ENCODE measurements around the gene EDIL3. TPM values are rescaled to one million over a fixed set of nuclear protein-coding genes. Genes with fewer than 3 reads are reported as not detected.

EDIL3 gene
- total and polyA plus RNA-seq, 10 of the 15 experiments (the other 5 are each of a cell fraction or from before 2014, with no cell fraction given): 0.01 to 0.62 (median 0.20) TPM

DNA sequence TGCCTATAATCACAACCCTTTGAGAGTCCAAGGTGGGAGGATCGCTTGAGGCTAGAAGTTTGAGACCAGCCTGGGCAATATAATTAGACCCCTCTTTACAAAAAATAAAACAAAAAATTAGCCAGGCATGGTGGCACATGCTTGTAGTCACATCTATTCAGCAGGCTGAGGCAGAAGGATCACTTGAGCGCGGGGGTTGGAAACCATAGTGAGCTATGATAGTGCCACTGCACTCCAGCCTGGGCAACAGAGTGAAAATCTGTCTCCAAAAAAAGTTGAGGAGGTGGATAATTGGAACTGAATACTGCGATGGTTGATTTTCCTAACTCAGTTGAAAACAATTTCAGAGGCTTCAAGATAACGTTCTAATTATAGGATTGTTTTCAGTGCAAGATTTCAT, 52.6 kb downstream of the EDIL3 start (continued):
- TF ChIP-seq, protein P1, sequence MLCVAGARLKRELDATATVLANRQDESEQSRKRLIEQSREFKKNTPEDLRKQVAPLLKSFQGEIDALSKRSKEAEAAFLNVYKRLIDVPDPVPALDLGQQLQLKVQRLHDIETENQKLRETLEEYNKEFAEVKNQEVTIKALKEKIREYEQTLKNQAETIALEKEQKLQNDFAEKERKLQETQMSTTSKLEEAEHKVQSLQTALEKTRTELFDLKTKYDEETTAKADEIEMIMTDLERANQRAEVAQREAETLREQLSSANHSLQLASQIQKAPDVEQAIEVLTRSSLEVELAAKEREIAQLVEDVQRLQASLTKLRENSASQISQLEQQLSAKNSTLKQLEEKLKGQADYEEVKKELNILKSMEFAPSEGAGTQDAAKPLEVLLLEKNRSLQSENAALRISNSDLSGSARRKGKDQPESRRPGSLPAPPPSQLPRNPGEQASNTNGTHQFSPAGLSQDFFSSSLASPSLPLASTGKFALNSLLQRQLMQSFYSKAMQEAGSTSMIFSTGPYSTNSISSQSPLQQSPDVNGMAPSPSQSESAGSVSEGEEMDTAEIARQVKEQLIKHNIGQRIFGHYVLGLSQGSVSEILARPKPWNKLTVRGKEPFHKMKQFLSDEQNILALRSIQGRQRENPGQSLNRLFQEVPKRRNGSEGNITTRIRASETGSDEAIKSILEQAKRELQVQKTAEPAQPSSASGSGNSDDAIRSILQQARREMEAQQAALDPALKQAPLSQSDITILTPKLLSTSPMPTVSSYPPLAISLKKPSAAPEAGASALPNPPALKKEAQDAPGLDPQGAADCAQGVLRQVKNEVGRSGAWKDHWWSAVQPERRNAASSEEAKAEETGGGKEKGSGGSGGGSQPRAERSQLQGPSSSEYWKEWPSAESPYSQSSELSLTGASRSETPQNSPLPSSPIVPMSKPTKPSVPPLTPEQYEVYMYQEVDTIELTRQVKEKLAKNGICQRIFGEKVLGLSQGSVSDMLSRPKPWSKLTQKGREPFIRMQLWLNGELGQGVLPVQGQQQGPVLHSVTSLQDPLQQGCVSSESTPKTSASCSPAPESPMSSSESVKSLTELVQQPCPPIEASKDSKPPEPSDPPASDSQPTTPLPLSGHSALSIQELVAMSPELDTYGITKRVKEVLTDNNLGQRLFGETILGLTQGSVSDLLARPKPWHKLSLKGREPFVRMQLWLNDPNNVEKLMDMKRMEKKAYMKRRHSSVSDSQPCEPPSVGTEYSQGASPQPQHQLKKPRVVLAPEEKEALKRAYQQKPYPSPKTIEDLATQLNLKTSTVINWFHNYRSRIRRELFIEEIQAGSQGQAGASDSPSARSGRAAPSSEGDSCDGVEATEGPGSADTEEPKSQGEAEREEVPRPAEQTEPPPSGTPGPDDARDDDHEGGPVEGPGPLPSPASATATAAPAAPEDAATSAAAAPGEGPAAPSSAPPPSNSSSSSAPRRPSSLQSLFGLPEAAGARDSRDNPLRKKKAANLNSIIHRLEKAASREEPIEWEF (IDR thresholded peaks at IDR 0.05; ENCODE audit: insufficient replicate concordance, low read depth, low read length): no peak
- TF ChIP-seq, protein P2, sequence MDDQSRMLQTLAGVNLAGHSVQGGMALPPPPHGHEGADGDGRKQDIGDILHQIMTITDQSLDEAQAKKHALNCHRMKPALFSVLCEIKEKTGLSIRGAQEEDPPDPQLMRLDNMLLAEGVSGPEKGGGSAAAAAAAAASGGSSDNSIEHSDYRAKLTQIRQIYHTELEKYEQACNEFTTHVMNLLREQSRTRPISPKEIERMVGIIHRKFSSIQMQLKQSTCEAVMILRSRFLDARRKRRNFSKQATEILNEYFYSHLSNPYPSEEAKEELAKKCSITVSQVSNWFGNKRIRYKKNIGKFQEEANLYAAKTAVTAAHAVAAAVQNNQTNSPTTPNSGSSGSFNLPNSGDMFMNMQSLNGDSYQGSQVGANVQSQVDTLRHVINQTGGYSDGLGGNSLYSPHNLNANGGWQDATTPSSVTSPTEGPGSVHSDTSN (IDR thresholded peaks at IDR 0.05; ENCODE audit: insufficient replicate concordance, low read depth, low read length): no peak
- TF ChIP-seq, protein P3, sequence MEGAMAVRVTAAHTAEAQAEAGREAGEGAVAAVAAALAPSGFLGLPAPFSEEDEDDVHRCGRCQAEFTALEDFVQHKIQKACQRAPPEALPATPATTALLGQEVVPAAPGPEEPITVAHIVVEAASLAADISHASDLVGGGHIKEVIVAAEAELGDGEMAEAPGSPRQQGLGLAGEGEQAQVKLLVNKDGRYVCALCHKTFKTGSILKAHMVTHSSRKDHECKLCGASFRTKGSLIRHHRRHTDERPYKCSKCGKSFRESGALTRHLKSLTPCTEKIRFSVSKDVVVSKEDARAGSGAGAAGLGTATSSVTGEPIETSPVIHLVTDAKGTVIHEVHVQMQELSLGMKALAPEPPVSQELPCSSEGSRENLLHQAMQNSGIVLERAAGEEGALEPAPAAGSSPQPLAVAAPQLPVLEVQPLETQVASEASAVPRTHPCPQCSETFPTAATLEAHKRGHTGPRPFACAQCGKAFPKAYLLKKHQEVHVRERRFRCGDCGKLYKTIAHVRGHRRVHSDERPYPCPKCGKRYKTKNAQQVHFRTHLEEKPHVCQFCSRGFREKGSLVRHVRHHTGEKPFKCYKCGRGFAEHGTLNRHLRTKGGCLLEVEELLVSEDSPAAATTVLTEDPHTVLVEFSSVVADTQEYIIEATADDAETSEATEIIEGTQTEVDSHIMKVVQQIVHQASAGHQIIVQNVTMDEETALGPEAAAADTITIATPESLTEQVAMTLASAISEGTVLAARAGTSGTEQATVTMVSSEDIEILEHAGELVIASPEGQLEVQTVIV (IDR thresholded peaks at IDR 0.05; ENCODE audit: borderline replicate concordance, partially characterized antibody): no peak
- TF ChIP-seq RAD51 (IDR thresholded peaks at IDR 0.05) (no peak), HDGF (IDR thresholded peaks at IDR 0.05) (no peak), ZNF207 (IDR thresholded peaks at IDR 0.05; ENCODE audit: borderline replicate concordance) (no peak), ZNF622 (IDR thresholded peaks at IDR 0.05) (no peak)
- TF ChIP-seq, protein P4, sequence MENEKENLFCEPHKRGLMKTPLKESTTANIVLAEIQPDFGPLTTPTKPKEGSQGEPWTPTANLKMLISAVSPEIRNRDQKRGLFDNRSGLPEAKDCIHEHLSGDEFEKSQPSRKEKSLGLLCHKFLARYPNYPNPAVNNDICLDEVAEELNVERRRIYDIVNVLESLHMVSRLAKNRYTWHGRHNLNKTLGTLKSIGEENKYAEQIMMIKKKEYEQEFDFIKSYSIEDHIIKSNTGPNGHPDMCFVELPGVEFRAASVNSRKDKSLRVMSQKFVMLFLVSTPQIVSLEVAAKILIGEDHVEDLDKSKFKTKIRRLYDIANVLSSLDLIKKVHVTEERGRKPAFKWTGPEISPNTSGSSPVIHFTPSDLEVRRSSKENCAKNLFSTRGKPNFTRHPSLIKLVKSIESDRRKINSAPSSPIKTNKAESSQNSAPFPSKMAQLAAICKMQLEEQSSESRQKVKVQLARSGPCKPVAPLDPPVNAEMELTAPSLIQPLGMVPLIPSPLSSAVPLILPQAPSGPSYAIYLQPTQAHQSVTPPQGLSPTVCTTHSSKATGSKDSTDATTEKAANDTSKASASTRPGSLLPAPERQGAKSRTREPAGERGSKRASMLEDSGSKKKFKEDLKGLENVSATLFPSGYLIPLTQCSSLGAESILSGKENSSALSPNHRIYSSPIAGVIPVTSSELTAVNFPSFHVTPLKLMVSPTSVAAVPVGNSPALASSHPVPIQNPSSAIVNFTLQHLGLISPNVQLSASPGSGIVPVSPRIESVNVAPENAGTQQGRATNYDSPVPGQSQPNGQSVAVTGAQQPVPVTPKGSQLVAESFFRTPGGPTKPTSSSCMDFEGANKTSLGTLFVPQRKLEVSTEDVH (IDR thresholded peaks at IDR 0.05; ENCODE audit: low read depth, partially characterized antibody): no peak
- TF ChIP-seq, protein P5, sequence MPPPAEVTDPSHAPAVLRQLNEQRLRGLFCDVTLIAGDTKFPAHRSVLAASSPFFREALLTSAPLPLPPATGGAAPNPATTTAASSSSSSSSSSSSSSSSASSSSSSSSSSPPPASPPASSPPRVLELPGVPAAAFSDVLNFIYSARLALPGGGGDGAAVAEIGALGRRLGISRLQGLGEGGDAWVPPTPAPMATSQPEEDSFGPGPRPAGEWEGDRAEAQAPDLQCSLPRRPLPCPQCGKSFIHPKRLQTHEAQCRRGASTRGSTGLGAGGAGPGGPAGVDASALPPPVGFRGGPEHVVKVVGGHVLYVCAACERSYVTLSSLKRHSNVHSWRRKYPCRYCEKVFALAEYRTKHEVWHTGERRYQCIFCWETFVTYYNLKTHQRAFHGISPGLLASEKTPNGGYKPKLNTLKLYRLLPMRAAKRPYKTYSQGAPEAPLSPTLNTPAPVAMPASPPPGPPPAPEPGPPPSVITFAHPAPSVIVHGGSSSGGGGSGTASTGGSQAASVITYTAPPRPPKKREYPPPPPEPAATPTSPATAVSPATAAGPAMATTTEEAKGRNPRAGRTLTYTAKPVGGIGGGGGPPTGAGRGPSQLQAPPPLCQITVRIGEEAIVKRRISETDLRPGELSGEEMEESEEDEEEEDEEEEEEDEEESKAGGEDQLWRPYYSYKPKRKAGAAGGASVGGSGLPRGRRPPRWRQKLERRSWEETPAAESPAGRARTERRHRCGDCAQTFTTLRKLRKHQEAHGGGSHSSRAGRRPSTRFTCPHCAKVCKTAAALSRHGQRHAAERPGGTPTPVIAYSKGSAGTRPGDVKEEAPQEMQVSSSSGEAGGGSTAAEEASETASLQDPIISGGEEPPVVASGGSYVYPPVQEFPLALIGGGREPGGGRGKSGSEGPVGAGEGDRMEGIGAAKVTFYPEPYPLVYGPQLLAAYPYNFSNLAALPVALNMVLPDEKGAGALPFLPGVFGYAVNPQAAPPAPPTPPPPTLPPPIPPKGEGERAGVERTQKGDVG (CRISPR knock-in tag; IDR thresholded peaks at IDR 0.05): no peak
- TF ChIP-seq, protein P6, sequence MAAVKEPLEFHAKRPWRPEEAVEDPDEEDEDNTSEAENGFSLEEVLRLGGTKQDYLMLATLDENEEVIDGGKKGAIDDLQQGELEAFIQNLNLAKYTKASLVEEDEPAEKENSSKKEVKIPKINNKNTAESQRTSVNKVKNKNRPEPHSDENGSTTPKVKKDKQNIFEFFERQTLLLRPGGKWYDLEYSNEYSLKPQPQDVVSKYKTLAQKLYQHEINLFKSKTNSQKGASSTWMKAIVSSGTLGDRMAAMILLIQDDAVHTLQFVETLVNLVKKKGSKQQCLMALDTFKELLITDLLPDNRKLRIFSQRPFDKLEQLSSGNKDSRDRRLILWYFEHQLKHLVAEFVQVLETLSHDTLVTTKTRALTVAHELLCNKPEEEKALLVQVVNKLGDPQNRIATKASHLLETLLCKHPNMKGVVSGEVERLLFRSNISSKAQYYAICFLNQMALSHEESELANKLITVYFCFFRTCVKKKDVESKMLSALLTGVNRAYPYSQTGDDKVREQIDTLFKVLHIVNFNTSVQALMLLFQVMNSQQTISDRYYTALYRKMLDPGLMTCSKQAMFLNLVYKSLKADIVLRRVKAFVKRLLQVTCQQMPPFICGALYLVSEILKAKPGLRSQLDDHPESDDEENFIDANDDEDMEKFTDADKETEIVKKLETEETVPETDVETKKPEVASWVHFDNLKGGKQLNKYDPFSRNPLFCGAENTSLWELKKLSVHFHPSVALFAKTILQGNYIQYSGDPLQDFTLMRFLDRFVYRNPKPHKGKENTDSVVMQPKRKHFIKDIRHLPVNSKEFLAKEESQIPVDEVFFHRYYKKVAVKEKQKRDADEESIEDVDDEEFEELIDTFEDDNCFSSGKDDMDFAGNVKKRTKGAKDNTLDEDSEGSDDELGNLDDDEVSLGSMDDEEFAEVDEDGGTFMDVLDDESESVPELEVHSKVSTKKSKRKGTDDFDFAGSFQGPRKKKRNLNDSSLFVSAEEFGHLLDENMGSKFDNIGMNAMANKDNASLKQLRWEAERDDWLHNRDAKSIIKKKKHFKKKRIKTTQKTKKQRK (IDR thresholded peaks at IDR 0.05; ENCODE audit: low read depth, low read length): no peak
